CD4-positive, alpha-beta T cell treated with Interleukin-4 for 4 hours (primary cell): ENCODE measurements around the gene CPN1.

Experiments
- DNase-seq: peaks from one replicate; pipeline ENCODE4 v3.0.0-alpha.2; 2020

The CPN1 gene

GRCh38 chr10:100075426-100076220 lies 6.0 kb downstream of the CPN1 start:
- no peak for DNase-seq

GRCh38 chr10:100072514-100072913 lies 9.2 kb downstream of the CPN1 start:
- DNase-seq = no peak

GRCh38 chr10:100071529-100071928 lies 10.1 kb downstream of the CPN1 start:
- DNase-seq = no peak

- DNase-seq = no peak
Measured at GRCh38 chr10:100067466-100067865, 14.2 kb downstream of the CPN1 start.

- DNase-seq = no peak
Measured at GRCh38 chr10:100065084-100065660, 16.5 kb downstream of the CPN1 start.

- DNase-seq = no peak
Measured at GRCh38 chr10:100061401-100061800, 20.3 kb downstream of the CPN1 start.

GRCh38 chr10:100057948-100058347 lies 23.7 kb downstream of the CPN1 start:
- DNase-seq = no peak

GRCh38 chr10:100053686-100054460 lies 27.8 kb downstream of the CPN1 start:
- no peak for DNase-seq

GRCh38 chr10:100046021-100046486 lies 35.6 kb downstream of the CPN1 start:
- peak; percentile 59 for DNase-seq

- DNase-seq = no peak
Measured at GRCh38 chr10:100045592-100045991, 36.1 kb downstream of the CPN1 start.

- no peak for DNase-seq
Measured at GRCh38 chr10:100043796-100044195, 37.9 kb downstream of the CPN1 start.

GRCh38 chr10:100043344-100043743 lies 38.3 kb downstream of the CPN1 start:
- no peak for DNase-seq

GRCh38 chr10:100041306-100042002 lies 40.2 kb downstream of the CPN1 start:
- no peak for DNase-seq

- no peak for DNase-seq
Measured at GRCh38 chr10:100038561-100039071, 43.1 kb downstream of the CPN1 start.

GRCh38 chr10:100037758-100038315 lies 43.8 kb downstream of the CPN1 start:
- DNase-seq = no peak

GRCh38 chr10:100036850-100037249 lies 44.8 kb downstream of the CPN1 start:
- no peak for DNase-seq

GRCh38 chr10:100033766-100034418 lies 47.8 kb downstream of the CPN1 start:
- DNase-seq = no peak

- DNase-seq = no peak
Measured at GRCh38 chr10:100027416-100027815, 54.3 kb downstream of the CPN1 start.

GRCh38 chr10:100025576-100025975 lies 56.1 kb downstream of the CPN1 start:
- DNase-seq = no peak

- DNase-seq = no peak
Measured at GRCh38 chr10:100024748-100025147, 56.9 kb downstream of the CPN1 start.

GRCh38 chr10:100022403-100022802 lies 59.3 kb downstream of the CPN1 start:
- no peak for DNase-seq

GRCh38 chr10:100021322-100021721 lies 60.3 kb downstream of the CPN1 start:
- DNase-seq = no peak
